Lung (tissue), 12 donors: ENCODE data around the gene ZC3HAV1. TPM values are rescaled to one million over a fixed set of nuclear protein-coding genes. Genes with fewer than 3 reads are reported as not detected.

Source experiments
- ATAC-seq: fragments of 200-7000 bp; cut with Tn5 transposase; one replicate; pipeline ENCODE4 v1.9.1; 2020; ENCODE audit warnings: moderate number of reproducible peaks; ENCODE audit not compliant: insufficient read depth, low FRiP score
- DNase-seq, 3 donors: peaks; one replicate each; pipeline ENCODE4 v3.0.0-alpha.2; 2013 to 2017
- H3K27ac ChIP-seq, 2 donors: one replicate each; pipeline ENCODE4 v1.5.1; 2013; ENCODE audit warnings: mild to moderate bottlenecking in 2 of 2, moderate library complexity in 2 of 2, control low read depth in 1 of 2, inconsistent platforms in 1 of 2, low read depth in 1 of 2, low read length in 1 of 2
- H3K27me3 ChIP-seq, 3 donors: one replicate each; pipeline ENCODE4 v1.5.1; 2013; ENCODE audit warnings: low read length in 2 of 3; ENCODE audit not compliant: control insufficient read depth in 3 of 3, insufficient read depth in 3 of 3
- H3K36me3 ChIP-seq, 4 donors: one replicate each; pipeline ENCODE4 v1.5.1; 2013; ENCODE audit warnings: low read length in 4 of 4, mild to moderate bottlenecking in 1 of 4, moderate library complexity in 1 of 4; ENCODE audit not compliant: control insufficient read depth in 4 of 4, insufficient read depth in 4 of 4
- H3K4me1 ChIP-seq, 5 donors: one replicate each; pipeline ENCODE4 v1.5.1; 2013; ENCODE audit warnings: low read length in 5 of 5, mild to moderate bottlenecking in 2 of 5, moderate library complexity in 1 of 5; ENCODE audit not compliant: control insufficient read depth in 5 of 5, insufficient read depth in 5 of 5
- H3K4me3 ChIP-seq: one replicate; pipeline ENCODE4 v1.5.1; 2013; ENCODE audit warnings: mild to moderate bottlenecking, control low read depth, moderate library complexity
- H3K9ac ChIP-seq, 2 donors: one replicate each; pipeline ENCODE4 v1.5.1; 2013; ENCODE audit warnings: low read length in 2 of 2, control low read depth in 1 of 2; ENCODE audit not compliant: insufficient read depth in 1 of 2
- H3K9me3 ChIP-seq, 4 donors: one replicate each; pipeline ENCODE4 v1.5.1; 2013; ENCODE audit warnings: low read length in 3 of 4, mild to moderate bottlenecking in 1 of 4, moderate library complexity in 1 of 4; ENCODE audit not compliant: control insufficient read depth in 4 of 4, insufficient read depth in 3 of 4
- CTCF ChIP-seq: IDR thresholded peaks from 2 replicates; pipeline ENCODE4 v1.5.1; 2012; ENCODE audit warnings: mild to moderate bottlenecking; ENCODE audit errors: control extremely low read depth, extremely low read depth
- WGBS, 2 donors: extraction: QIAGEN DNeasy Blood & Tissue Kit; methylation state at CpG; one replicate each; pipeline ENCODE4 v1.1.7; 2013; 5-methylcytosine and 5-hydroxymethylcytosine counted together
- polyA plus RNA-seq, 2 donors: library from polyadenylated mRNA; stranded (reverse); fragments of 200-250 nt; gene quantifications; one replicate each; pipeline ENCODE4 v1.2.1, GENCODE V29; 2013
- total RNA-seq, 2 donors: library from RNA; depleted of rRNA in 1 of 2; stranded (reverse); fragments of >200 nt in 1 of 2; gene quantifications; one replicate each; pipeline ENCODE4 v1.2.1, GENCODE V29; 2014 to 2021
- donor health status: control.
- donor health status: control.
- donor health status: Bipolar disorder and iron deficiency.
- donor health status: healthy.
- donor health status: DM: yes; HTN: yes; CAD: no.

Gene ZC3HAV1
- total and polyA plus RNA-seq, 4 donors, result 8.2 to 43.4 (median 24.5) TPM

- no peaks in the 10 kb centered on the region for H3K36me3 ChIP-seq
- H3K4me1 ChIP-seq, result no peaks in the 10 kb centered on the region
- DNase-seq (no peak), ATAC-seq (no peak)
- no peak overlapping the region for H3K4me3 ChIP-seq
- 94 to 95% methylated on average over 3 of the region's 3 CpGs for WGBS, 2 donors
- H3K9ac ChIP-seq, result no peak overlapping the region
- H3K9me3 ChIP-seq, result no peaks in the 10 kb centered on the region
- no peak overlapping the region for H3K27ac ChIP-seq
- no peaks in the 10 kb centered on the region for H3K27me3 ChIP-seq
- no peak for TF ChIP-seq CTCF
Measured at GRCh38 chr7:139011373-139011772, 98.1 kb downstream of the ZC3HAV1 start.

- Histone ChIP-seq H3K27ac (no peak overlapping the region), H3K36me3 (no peaks in the 10 kb centered on the region), H3K27me3 (no peaks in the 10 kb centered on the region), H3K4me3 (no peak overlapping the region), H3K9ac (no peak overlapping the region), H3K4me1 (no peaks in the 10 kb centered on the region), H3K9me3 (peaks cover 0 to 6% (median 0%) of the 10 kb centered on the region in 4 donors)
- no peak for TF ChIP-seq CTCF
- ATAC-seq (no peak), DNase-seq (peak in 1 of 3 donors; percentile 12)
Measured at GRCh38 chr7:139004321-139005090, 105.0 kb downstream of the ZC3HAV1 start.

DNA sequence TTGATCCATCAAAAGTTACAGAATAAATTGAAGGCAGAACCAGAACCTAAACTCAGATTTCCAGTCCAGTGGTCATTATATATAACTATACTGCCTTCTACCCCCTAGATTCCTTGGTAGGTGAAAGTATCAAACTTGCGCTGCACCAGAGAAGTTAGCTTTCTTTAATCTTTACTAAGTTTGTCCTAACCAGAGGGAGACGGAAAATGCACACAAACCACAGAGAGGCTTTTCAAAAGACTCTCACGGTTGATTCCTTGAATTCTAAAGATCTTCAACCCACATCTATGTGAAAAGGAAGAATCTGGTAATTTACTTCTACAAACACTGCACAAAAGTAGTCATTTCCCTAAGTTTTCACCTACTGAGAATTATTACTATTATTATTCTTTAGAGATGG is 110.1 kb downstream of the ZC3HAV1 start:
- no peaks in the 10 kb centered on the region for H3K36me3 ChIP-seq
- H3K9me3 ChIP-seq, result no peaks in the 10 kb centered on the region
- H3K4me1 ChIP-seq, result no peaks in the 10 kb centered on the region
- WGBS, 2 donors, result 86 to 87% methylated on average over 3 of the region's 3 CpGs
- DNase-seq, result no peak
- H3K4me3 ChIP-seq, result no peak overlapping the region
- no peak for ATAC-seq
- H3K27me3 ChIP-seq, result no peaks in the 10 kb centered on the region
- no peak overlapping the region for H3K27ac ChIP-seq
- no peak overlapping the region for H3K9ac ChIP-seq
- TF ChIP-seq CTCF, result no peak

Other genes starting within 250 kb of the ZC3HAV1 start
- gene KIAA1549, start 128.3 kb downstream of the ZC3HAV1 start, total RNA-seq, result 1 to 10 TPM; 5.5 to 5.8 TPM
- 1 to 10 TPM in 1 of 2 donors, under 1 TPM in 1; 0.83 to 1.7 TPM for gene KIAA1549, start 128.3 kb downstream of the ZC3HAV1 start, polyA plus RNA-seq
- 10 to 100 TPM in 1 of 2 donors, 1 to 10 TPM in 1; 7.5 to 30.7 TPM for gene ZC3HAV1L, start 73.7 kb downstream of the ZC3HAV1 start, total RNA-seq
- 1 to 10 TPM in 1 of 2 donors, under 1 TPM in 1; 0.57 to 1.6 TPM for gene ZC3HAV1L, start 73.7 kb downstream of the ZC3HAV1 start, polyA plus RNA-seq
- 10 to 100 TPM; 15.5 to 29.8 TPM for gene UBN2, start 121.5 kb upstream of the ZC3HAV1 start, total RNA-seq
- gene UBN2, start 121.5 kb upstream of the ZC3HAV1 start, polyA plus RNA-seq, result 1 to 10 TPM; 1.7 to 2.8 TPM
- gene FMC1, start 231.6 kb upstream of the ZC3HAV1 start, total RNA-seq, result 10 to 100 TPM in 1 of 2 donors, 1 to 10 TPM in 1; 8.7 to 12.4 TPM
- gene FMC1, start 231.6 kb upstream of the ZC3HAV1 start, polyA plus RNA-seq, result 10 to 100 TPM; 14.0 to 44.6 TPM